ENCODE data around the gene PXYLP1.

Gene PXYLP1

GRCh38 chr3:141228395-141228794 lies 3.2 kb upstream of the PXYLP1 start:
- DNase-seq (ENCODE audit: low spot score), result no peak
- no peak for TF ChIP-seq CTCF (IDR thresholded peaks at IDR 0.05; ENCODE audit: extremely low read depth, missing control alignments)

GRCh38 chr3:141229132-141229531 lies 2.5 kb upstream of the PXYLP1 start:
- no peak for TF ChIP-seq CTCF (IDR thresholded peaks at IDR 0.05; ENCODE audit: extremely low read depth, missing control alignments)
- DNase-seq (ENCODE audit: low spot score), result no peak

GRCh38 chr3:141230293-141230692 lies 1.3 kb upstream of the PXYLP1 start:
- no peak for DNase-seq (ENCODE audit: low spot score)
- TF ChIP-seq CTCF (IDR thresholded peaks at IDR 0.05; ENCODE audit: extremely low read depth, missing control alignments), result no peak

GRCh38 chr3:141231952-141232823 lies 563 bp downstream of the PXYLP1 start:
- TF ChIP-seq CTCF (IDR thresholded peaks at IDR 0.05; ENCODE audit: extremely low read depth, missing control alignments), result no peak
- peak; percentile 42 for DNase-seq (ENCODE audit: low spot score)

- no peak for DNase-seq (ENCODE audit: low spot score)
- TF ChIP-seq CTCF (IDR thresholded peaks at IDR 0.05; ENCODE audit: extremely low read depth, missing control alignments), result no peak
Measured at GRCh38 chr3:141233457-141234161, 2.0 kb downstream of the PXYLP1 start.

- DNase-seq (ENCODE audit: low spot score), result no peak
- no peak for TF ChIP-seq CTCF (IDR thresholded peaks at IDR 0.05; ENCODE audit: extremely low read depth, missing control alignments)
Measured at GRCh38 chr3:141234283-141234682, 2.7 kb downstream of the PXYLP1 start.

- TF ChIP-seq CTCF (IDR thresholded peaks at IDR 0.05; ENCODE audit: extremely low read depth, missing control alignments), result no peak
- DNase-seq (ENCODE audit: low spot score), result no peak
Measured at GRCh38 chr3:141235661-141236171, 4.1 kb downstream of the PXYLP1 start.
